DND-41 (cell line): ENCODE data around the gene RGS18.
"Not testable (repeated sequence)": the region's sequence is repeated elsewhere in the genome, so short reads cannot be mapped to it uniquely, and the experiment has no call there.

Source experiments
- EZH2 ChIP-seq: IDR thresholded peaks from 3 replicates; pipeline ENCODE4 v1.6.1; 2012; ENCODE audit warnings: borderline replicate concordance, low read depth, mild to moderate bottlenecking, moderate library complexity, low read length, inconsistent platforms; ENCODE audit not compliant: severe bottlenecking
- TF ChIP-seq, protein P1 (sequence below): IDR thresholded peaks from 2 replicates; pipeline ENCODE4 v1.5.1; 2012; ENCODE audit warnings: borderline replicate concordance, low read length, moderate library complexity, mild to moderate bottlenecking; ENCODE audit not compliant: poor library complexity, severe bottlenecking; ENCODE audit errors: extremely low read depth

DNA sequence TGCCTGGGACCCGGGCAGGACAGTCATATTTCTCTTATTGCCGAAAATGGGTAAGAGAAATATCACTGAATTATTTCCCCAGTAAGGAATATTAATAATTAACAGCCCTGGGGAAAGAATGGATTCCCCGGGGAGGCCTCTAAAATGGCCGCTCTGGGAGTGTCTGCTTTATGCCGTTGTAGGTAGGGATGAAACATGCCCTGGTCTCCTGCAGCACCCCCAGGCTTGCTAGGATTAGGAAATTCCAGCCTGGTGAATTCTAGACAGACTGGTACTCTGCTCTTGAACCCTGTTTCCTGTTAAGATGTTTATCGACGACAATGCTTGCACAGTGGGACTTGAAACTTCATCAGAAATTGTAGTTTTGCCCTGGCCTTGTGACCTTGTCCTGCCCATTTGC is 6.7 kb downstream of the RGS18 start:
- TF ChIP-seq, protein P1, sequence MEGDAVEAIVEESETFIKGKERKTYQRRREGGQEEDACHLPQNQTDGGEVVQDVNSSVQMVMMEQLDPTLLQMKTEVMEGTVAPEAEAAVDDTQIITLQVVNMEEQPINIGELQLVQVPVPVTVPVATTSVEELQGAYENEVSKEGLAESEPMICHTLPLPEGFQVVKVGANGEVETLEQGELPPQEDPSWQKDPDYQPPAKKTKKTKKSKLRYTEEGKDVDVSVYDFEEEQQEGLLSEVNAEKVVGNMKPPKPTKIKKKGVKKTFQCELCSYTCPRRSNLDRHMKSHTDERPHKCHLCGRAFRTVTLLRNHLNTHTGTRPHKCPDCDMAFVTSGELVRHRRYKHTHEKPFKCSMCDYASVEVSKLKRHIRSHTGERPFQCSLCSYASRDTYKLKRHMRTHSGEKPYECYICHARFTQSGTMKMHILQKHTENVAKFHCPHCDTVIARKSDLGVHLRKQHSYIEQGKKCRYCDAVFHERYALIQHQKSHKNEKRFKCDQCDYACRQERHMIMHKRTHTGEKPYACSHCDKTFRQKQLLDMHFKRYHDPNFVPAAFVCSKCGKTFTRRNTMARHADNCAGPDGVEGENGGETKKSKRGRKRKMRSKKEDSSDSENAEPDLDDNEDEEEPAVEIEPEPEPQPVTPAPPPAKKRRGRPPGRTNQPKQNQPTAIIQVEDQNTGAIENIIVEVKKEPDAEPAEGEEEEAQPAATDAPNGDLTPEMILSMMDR, result not testable (repeated sequence)
- not testable (repeated sequence) for TF ChIP-seq EZH2
